ENCODE results near the gene GRM7.

GRCh38 chr3:7759630-7760029 lies 898.7 kb downstream of the GRM7 start:
- TF ChIP-seq CTCF (IDR thresholded peaks at IDR 0.05) (no peak), POLR2A (IDR thresholded peaks at IDR 0.05) (no peak)

Measured in body of pancreas (tissue), 4 donors.